IMR-90 (cell line): ENCODE measurements around the gene GRAMD1B. TPM values are rescaled to one million over a fixed set of nuclear protein-coding genes. Genes with fewer than 3 reads are reported as not detected.

Experiments used
- ATAC-seq: fragments of 200-7000 bp; cut with Tn5 transposase; 2 replicates; pipeline ENCODE4 v1.9.1; 2020; ENCODE audit warnings: low read depth, mild to moderate bottlenecking, moderate library complexity
- BruUV-seq: library from RNA; stranded (reverse); fragments of 400-500 nt; replicated peaks from 2 replicates; lab custom pipeline; 2021; lab: Mats Ljungman, UMichigan
- CTCF ChIA-PET: fragments of 300-600 bp; formaldehyde crosslinking; extraction: SDS; loops from one replicate; lab custom pipeline; 2021; ENCODE audit warnings: antibody characterized with exemption; lab: Yijun Ruan, JAX
- POLR2A ChIA-PET: fragments of 300-600 bp; sonication (Branson Sonifier 250); formaldehyde crosslinking; loops from one replicate; lab custom pipeline; 2022; ENCODE audit warnings: antibody characterized with exemption; ENCODE audit not compliant: unreplicated experiment; lab: Charles Lee
- DNase-seq: peaks from one replicate; pipeline ENCODE4 v3.0.0; 2013
- H2AFZ ChIP-seq: replicated peaks from 2 replicates; pipeline ENCODE3; 2013; ENCODE audit warnings: low read length, mild to moderate bottlenecking; ENCODE audit not compliant: poor library complexity
- H2AK5ac ChIP-seq: 2 replicates; pipeline ENCODE4 v1.6.1; 2013; ENCODE audit warnings: low read depth, low read length, inconsistent platforms
- H2AK9ac ChIP-seq: replicated peaks from 2 replicates; pipeline ENCODE3; 2013; ENCODE audit warnings: mild to moderate bottlenecking, low read depth, low read length, moderate library complexity; ENCODE audit not compliant: poor library complexity
- H2BK120ac ChIP-seq: 2 replicates; pipeline ENCODE4 v1.6.1; 2013; ENCODE audit warnings: low read depth, low read length, inconsistent platforms
- H2BK15ac ChIP-seq: 3 replicates; pipeline ENCODE4 v1.6.1; 2013; ENCODE audit warnings: low read depth, low read length, inconsistent platforms
- H2BK20ac ChIP-seq: 2 replicates; pipeline ENCODE4 v1.6.1; 2013; ENCODE audit warnings: low read depth, mild to moderate bottlenecking, inconsistent platforms, low read length, moderate library complexity
- H2BK5ac ChIP-seq: 2 replicates; pipeline ENCODE4 v1.6.1; 2013; ENCODE audit warnings: mild to moderate bottlenecking, low read depth, low read length, inconsistent platforms; ENCODE audit not compliant: poor library complexity, severe bottlenecking
- H3K14ac ChIP-seq: replicated peaks from 2 replicates; pipeline ENCODE4 v1.6.1; 2013; ENCODE audit warnings: low read depth, low read length, inconsistent platforms
- H3K18ac ChIP-seq: 2 replicates; pipeline ENCODE4 v1.6.1; 2013; ENCODE audit warnings: low read depth, low read length, control low read depth
- H3K23ac ChIP-seq: 2 replicates; pipeline ENCODE4 v1.6.1; 2013; ENCODE audit warnings: low read depth, low read length, inconsistent platforms
- H3K27ac ChIP-seq: 2 replicates; pipeline ENCODE4 v1.5.1; 2013; ENCODE audit warnings: mild to moderate bottlenecking, control low read depth, low read length; ENCODE audit not compliant: insufficient read depth
- H3K27me3 ChIP-seq: 2 replicates; pipeline ENCODE4 v1.6.1; 2013; ENCODE audit warnings: low read length; ENCODE audit not compliant: control insufficient read depth, insufficient read depth
- H3K36me3 ChIP-seq: 2 replicates; pipeline ENCODE4 v1.6.1; 2013; ENCODE audit warnings: low read length, mixed read lengths; ENCODE audit not compliant: control insufficient read depth, insufficient read depth
- H3K4ac ChIP-seq: 2 replicates; pipeline ENCODE4 v1.6.1; 2013; ENCODE audit warnings: low read depth, low read length, inconsistent platforms
- H3K4me1 ChIP-seq: 2 replicates; pipeline ENCODE4 v1.6.1; 2013; ENCODE audit warnings: low read length, mixed read lengths; ENCODE audit not compliant: control insufficient read depth, insufficient read depth
- H3K4me2 ChIP-seq: 2 replicates; pipeline ENCODE4 v1.6.1; 2013; ENCODE audit warnings: low read depth, mild to moderate bottlenecking, control low read depth, low read length, moderate library complexity
- H3K4me3 ChIP-seq: 2 replicates; pipeline ENCODE4 v1.5.1; 2013; ENCODE audit warnings: low read depth, mild to moderate bottlenecking, control low read depth, low read length, moderate library complexity; ENCODE audit not compliant: insufficient read depth
- H3K56ac ChIP-seq: 2 replicates; pipeline ENCODE4 v1.6.1; 2013; ENCODE audit warnings: low read length, inconsistent platforms; ENCODE audit not compliant: insufficient read depth; ENCODE audit errors: extremely low read depth
- H3K79me1 ChIP-seq, 2 experiments: 2 replicates each; pipeline ENCODE4 v1.6.1; 2013; ENCODE audit warnings: low read length in 2 of 2, inconsistent platforms in 1 of 2, low read depth in 1 of 2
- H3K9ac ChIP-seq: 2 replicates; pipeline ENCODE4 v1.6.1; 2013; ENCODE audit warnings: low read depth, low read length, control low read depth
- H3K9me1 ChIP-seq: 2 replicates; pipeline ENCODE4 v1.6.1; 2013; ENCODE audit warnings: low read length, inconsistent platforms; ENCODE audit not compliant: insufficient read depth
- H3K9me3 ChIP-seq: 2 replicates; pipeline ENCODE4 v1.6.1; 2013; ENCODE audit warnings: low read length; ENCODE audit not compliant: control insufficient read depth, insufficient read depth
- H4K20me1 ChIP-seq: 2 replicates; pipeline ENCODE4 v1.6.1; 2013; ENCODE audit warnings: low read length, inconsistent platforms; ENCODE audit not compliant: insufficient read depth
- H4K5ac ChIP-seq: 2 replicates; pipeline ENCODE4 v1.6.1; 2013; ENCODE audit warnings: mild to moderate bottlenecking, low read depth, low read length, control low read depth
- H4K8ac ChIP-seq, 2 experiments: 2 replicates each; pipeline ENCODE4 v1.6.1; 2013; ENCODE audit warnings: low read depth in 2 of 2, low read length in 2 of 2, control low read depth in 1 of 2, inconsistent platforms in 1 of 2
- H4K91ac ChIP-seq: 2 replicates; pipeline ENCODE4 v1.6.1; 2013; ENCODE audit warnings: low read depth, low read length, inconsistent platforms; ENCODE audit not compliant: insufficient read depth
- CEBPB ChIP-seq: IDR thresholded peaks from 2 replicates; pipeline ENCODE4 v1.6.1; 2012; ENCODE audit warnings: low read depth, low read length, improper control_type of control experiment
- FOS ChIP-seq: fragments of 150-350 bp; IDR thresholded peaks from 2 replicates; pipeline ENCODE4 v1.6.1; 2016; ENCODE audit warnings: low read depth, low read length
- MAFK ChIP-seq: IDR thresholded peaks from 2 replicates; pipeline ENCODE4 v1.6.1; 2012; ENCODE audit warnings: low read depth, low read length, improper control_type of control experiment
- MAZ ChIP-seq: IDR thresholded peaks from 2 replicates; pipeline ENCODE4 v1.6.1; 2012; ENCODE audit warnings: low read depth, mild to moderate bottlenecking, low read length, improper control_type of control experiment, moderate library complexity, borderline replicate concordance
- MXI1 ChIP-seq: IDR thresholded peaks from 2 replicates; pipeline ENCODE4 v1.6.1; 2012; ENCODE audit warnings: low read depth, mild to moderate bottlenecking, low read length, moderate library complexity, borderline replicate concordance
- POLR2A ChIP-seq: IDR thresholded peaks from 2 replicates; pipeline ENCODE4 v1.6.1; 2012; ENCODE audit warnings: mild to moderate bottlenecking, low read depth, low read length
- WGBS, 2 experiments: methylation state at CpG; one replicate each; pipeline versions ENCODE4 v1.1.5 to v1.1.7; 2013; ENCODE audit warnings: missing lambda C conversion rate in 2 of 2; ENCODE audit not compliant: insufficient read length in 1 of 2; ENCODE audit errors: extremely low coverage in 2 of 2; 5-methylcytosine and 5-hydroxymethylcytosine counted together
- dilution Hi-C: fragments of 300-500 bp; cut with HindIII; formaldehyde crosslinking; loops from one replicate; pipeline ENCODE4 v1.14.3; 2018; ENCODE audit warnings: low sequenced_read_pairs; ENCODE audit not compliant: unreplicated experiment
- in situ Hi-C: fragments of 300-500 bp; cut with MboI; formaldehyde crosslinking; loops from 3 replicates; pipeline ENCODE4 v1.14.3; 2019; ENCODE audit warnings: low sequenced_read_pairs, inconsistent platforms, mixed read lengths
- intact Hi-C: fragments of 100-400 bp; cut with micrococcal nuclease; formaldehyde crosslinking; loops from 2 replicates; pipeline ENCODE4 v1.10.0; 2022
- polyA plus RNA-seq, 3 experiments: library from polyadenylated mRNA; depleted of rRNA; stranded (reverse); fragments of >200 nt; gene quantifications; 2 replicates each; pipeline ENCODE4 v1.2.3, GENCODE V29; 2012; ENCODE audit warnings: low replicate concordance in 1 of 3
- total RNA-seq: library from RNA; depleted of rRNA; stranded (reverse); fragments of >200 nt; gene quantifications from 2 replicates; pipeline ENCODE4 v1.2.3, GENCODE V29; 2012

The GRAMD1B gene
- total and polyA plus RNA-seq, 2 of the 4 experiments (the other 2 are of a cell fraction), result 7.1 to 7.2 TPM

DNA sequence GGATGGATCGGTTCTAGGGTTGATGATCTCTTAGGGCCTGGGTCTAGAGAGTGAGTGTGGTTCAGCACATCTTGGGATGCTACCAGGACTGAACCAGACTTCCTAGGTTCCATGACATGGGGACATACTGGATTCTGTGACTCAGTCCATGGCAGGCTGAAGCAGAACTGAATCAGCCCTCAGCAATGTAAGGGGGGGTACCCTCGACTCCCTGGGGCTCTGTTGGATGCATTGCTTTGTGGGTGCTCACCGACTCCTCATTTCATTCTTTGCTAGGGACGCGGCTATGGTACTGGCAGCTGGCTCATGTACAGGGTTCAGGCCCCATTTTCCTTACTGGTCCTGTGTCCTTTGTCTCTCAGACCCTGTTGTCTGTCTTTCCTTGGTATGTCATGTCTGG is 733 bp upstream of the GRAMD1B start:
- dilution Hi-C loops, result no loop called here
- TF ChIP-seq MAFK, result no peak
- TF ChIP-seq CEBPB, result peak; percentile 20; the same call in 1 of the 2 replicates
- peak; percentile 70 for TF ChIP-seq FOS
- no peak for TF ChIP-seq MXI1
- peak; percentile 75 for TF ChIP-seq POLR2A
- TF ChIP-seq MAZ, result peak; percentile 60; the same call in 1 of the 2 replicates
- Histone ChIP-seq H3K18ac (peak overlapping the region; percentile 84; the same call in 1 of the 2 replicates), H3K56ac (peak overlapping the region; percentile 16), H3K79me1 (peaks cover 18 to 37% of the 10 kb centered on the region in 2 experiments), H2BK15ac (peak overlapping the region; percentile 52; the same call in 2 of the 3 replicates), H3K4me1 (peaks cover 8% of the 10 kb centered on the region), H2BK120ac (peak overlapping the region; percentile 83), H4K91ac (peak overlapping the region; percentile 73), H3K9me1 (peaks cover 21% of the 10 kb centered on the region), H3K14ac (peak overlapping the region; percentile 86), H3K4me3 (peak overlapping the region; percentile 33; the same call in 1 of the 2 replicates), H2AK9ac (peak overlapping the region; percentile 81), H3K4ac (peak overlapping the region; percentile 85), H2BK5ac (peak overlapping the region; percentile 93), H4K5ac (peak overlapping the region; percentile 48; the same call in 1 of the 2 replicates), H3K4me2 (peak overlapping the region; percentile 87), H3K9ac (peak overlapping the region; percentile 40; the same call in 1 of the 2 replicates), H3K9me3 (no peaks in the 10 kb centered on the region), H2AK5ac (peak overlapping the region; percentile 65), H2AFZ (peak overlapping the region; percentile 86), H3K27me3 (peaks cover 3% of the 10 kb centered on the region; the same call in 1 of the 2 replicates), H3K36me3 (no peaks in the 10 kb centered on the region), H2BK20ac (peak overlapping the region; percentile 73), H3K23ac (peak overlapping the region; percentile 77), H4K8ac (peak overlapping the region; percentile 64 to 78), H3K27ac (peak overlapping the region; percentile 58), H4K20me1 (no peaks in the 10 kb centered on the region)
- WGBS, 2 experiments, result 39% methylated on average over 5 of the region's 5 CpGs; no CpG with 5 or more reads in 1 of the 2 experiments
- peak; percentile 30 for ATAC-seq
- BruUV-seq, result no TSS peak
- ChIA-PET CTCF (no interaction called here), POLR2A (no interaction called here)
- in situ Hi-C loops, result no loop called here
- peak; percentile 86 for DNase-seq
- intact Hi-C loops, result no loop called here
